Amygdala (tissue), 56 donors: Measurements from ENCODE around the gene HIC2.
"Not testable (repeated sequence)": the region's sequence is repeated elsewhere in the genome, so short reads cannot be mapped to it uniquely, and the experiment has no call there.

ENCODE experiments used
- DNase-seq, 56 donors: peaks; one replicate each; lab custom pipeline; 2025; lab: John Stamatoyannopoulos, UW

The HIC2 gene

DNA sequence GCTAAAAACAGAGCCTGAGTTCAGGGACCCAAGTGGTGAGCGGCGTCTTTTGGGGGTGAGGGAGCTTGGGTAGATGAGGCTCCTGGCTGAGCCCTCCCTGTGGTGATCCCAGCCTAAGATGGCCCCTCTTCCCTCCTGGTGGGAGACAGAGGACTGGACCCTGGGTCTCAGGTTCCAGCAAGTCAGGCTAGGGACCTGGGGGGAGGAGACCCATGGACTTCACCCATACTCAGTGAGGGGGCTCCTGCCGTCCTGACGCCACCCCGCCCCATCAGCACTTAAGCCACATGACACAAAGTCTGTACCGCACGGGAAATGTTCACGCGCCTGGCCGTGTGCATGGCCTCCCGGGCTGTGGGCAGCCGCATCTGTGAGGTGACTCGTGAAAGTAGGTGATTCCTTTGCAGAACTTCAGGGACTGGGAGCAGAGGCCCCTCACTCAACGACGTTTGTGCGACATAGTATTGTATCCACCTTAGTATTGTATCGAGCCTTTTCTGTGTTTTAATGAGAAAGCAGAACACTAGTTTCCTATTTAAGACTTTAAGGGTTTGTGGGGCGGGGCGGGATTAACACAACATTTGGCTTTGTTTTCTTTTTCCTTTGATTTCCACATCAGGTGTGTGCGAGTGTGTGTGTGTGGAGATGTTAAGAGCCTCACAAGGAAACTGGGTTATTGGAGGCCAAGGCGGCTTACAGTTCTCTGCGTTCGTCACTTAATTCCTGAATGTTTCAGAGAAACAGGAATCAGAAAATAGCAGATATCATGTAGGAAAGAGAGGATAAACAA is 31.7 kb downstream of the HIC2 start:
- no peak for DNase-seq

DNA sequence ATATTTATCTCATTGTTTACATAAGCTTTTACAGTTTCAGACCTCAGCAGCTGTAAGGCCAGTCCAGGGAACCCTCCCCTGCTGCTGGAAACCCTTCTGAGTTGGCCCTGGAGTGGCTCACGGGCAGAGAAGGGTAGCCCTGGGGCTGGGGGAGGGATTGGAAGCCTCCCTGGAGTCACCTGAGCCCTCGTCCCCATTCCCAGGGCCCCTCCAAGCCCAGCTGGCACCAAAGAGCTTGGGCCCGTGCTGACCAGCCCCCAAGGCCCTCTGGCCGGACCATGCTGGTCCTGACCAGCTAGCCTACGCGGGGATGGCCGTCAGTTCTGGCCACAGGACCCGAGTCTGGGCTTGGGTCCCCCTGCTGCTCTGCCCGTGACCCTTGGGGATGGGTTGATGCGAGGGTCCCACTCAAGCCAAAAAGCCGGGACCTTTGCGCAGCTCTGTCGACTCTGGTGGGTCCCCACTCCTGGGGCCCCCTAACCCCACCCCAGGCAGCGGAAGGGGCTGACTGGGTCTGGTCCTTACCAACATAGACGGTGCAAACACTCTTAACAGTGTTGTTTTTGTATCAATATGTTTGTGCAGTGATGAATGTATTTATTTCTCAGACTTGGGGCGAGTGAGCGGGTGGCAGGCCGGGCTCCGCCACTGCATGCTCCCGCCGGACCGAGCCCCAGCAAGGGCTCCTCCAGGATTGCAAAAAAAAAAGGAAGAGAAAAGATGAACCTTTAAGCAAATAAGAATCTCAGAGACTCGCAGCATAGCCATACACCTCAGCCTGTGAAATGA is 32.6 kb downstream of the HIC2 start:
- DNase-seq, result no peak

DNA sequence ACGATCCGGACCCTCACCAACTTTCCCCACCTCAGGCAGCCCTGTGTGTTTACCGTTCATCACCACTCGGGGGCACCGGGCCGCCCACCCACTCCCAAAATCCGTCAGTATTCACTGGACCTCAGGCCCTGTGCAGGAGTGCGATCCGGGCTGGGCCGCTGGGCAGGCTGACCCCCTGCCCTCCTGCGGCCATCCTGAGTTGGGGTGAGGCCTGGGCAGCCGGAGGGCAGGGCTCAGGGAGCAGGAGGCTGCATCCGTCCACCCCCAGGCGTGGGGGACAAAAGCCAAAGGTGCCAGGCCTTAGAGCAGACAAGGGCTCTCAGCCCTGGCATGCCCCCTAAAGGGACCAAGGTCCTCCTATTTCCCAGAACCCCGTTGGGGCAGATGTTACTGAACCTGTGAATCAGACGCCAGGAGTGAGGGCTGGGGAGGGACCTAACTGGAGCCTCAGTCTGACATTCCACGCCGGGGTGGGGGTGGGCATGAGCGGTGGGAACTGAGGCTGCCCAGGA is 33.2 kb downstream of the HIC2 start:
- DNase-seq, result no peak

DNA sequence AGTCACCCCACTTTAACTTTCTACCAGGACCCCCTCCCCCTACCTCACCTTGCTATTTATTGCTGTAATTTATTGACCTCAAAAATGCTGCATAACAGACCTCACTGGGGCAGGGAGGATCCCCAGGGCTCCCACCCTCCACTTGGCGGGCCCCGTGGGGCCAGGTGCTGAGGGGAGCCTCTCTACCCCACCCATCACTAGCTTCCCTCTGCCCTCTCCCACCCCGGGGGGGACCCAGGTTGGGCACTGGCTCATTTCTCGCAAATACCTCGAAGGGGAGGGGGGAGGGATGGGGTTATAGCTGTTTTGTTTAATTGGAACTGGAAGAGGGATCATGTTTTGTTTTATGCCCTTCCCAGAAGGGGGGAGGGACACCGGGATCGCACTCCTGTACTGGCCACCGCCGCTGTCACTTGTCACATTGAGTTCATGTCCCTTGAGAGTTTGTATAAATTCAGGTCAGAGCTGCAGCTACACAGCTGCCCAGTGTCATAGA is 33.7 kb downstream of the HIC2 start:
- no peak for DNase-seq

DNA sequence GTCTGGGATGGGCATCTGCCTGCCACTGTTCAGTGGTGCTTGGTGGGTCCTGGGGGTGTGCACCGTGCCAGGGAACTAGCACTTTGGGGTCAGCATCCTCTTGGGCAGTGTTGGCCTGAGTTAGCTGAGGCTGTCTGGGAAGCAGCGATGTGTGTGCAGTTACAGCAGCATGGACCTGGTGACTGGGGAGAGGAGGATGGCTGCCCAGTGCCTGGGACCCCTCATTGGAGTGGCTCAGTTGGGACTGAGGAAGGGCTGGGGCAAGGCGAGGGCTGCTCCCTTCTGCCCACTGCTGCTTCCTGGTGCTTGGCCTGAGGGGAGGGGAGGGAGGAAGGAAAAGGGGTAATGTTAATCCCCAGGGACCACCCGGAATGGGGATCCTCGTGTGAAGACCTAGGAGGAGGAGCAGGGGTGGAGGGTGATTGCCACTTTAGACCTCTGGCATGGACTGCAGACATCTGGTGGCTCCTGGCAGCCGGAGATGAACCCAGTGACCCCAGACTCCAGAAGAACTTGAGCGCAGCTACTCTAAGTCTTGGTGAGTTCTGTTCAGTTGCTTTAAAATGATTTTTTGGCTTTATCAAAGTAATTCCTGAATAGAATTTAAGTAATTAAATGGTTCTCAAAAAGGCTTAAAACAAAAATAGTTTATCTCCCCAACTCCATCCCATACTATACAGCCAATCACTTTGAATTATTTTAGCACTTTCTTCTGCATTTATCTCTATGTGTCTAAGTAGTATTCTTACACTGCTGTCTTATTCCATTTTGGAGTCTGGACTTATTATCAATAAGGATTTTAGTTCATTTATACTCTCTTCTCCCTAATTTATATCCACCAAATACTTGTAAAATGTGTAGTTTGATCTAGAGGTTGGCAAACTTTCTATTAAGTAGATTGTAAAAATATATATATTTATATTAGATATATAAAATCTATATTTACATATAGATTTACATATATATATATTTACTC is 34.7 kb downstream of the HIC2 start:
- no peak for DNase-seq

DNA sequence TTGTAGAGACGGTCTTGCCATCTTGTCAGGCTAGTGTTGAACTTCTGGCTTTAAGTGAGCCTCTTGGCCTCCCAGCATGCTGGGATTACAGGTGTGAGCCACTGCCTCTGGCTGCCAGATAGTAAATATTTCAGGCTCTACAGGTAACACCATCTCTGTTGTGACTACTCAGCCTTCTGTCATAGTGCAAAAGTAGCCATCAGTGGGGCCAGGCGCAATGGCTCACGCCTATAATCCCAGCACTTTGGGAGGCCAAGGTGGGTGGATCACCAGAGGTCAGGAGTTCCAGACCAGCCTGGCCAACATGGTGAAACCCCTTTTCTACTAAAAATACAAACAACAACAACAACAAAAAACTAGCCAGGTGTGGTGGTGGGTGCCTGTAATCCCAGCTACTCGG is 35.5 kb downstream of the HIC2 start:
- not testable (repeated sequence) for DNase-seq

DNA sequence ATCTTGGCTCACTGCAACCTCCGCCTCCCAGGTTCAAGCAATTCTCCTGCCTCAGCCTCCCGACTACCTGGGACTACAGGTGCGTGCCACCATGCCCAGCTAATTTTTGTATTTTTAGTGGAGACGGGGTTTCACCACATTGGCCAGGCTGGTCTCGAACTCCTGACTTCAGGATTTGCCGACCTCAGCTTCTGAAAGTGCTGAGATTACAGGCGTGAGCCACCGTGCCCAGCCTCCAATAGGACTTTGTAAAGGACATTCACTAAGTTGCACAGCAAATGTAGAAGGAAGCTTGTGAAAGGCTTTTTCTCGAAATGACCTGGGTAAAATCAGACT is 37.8 kb downstream of the HIC2 start:
- not testable (repeated sequence) for DNase-seq

DNA sequence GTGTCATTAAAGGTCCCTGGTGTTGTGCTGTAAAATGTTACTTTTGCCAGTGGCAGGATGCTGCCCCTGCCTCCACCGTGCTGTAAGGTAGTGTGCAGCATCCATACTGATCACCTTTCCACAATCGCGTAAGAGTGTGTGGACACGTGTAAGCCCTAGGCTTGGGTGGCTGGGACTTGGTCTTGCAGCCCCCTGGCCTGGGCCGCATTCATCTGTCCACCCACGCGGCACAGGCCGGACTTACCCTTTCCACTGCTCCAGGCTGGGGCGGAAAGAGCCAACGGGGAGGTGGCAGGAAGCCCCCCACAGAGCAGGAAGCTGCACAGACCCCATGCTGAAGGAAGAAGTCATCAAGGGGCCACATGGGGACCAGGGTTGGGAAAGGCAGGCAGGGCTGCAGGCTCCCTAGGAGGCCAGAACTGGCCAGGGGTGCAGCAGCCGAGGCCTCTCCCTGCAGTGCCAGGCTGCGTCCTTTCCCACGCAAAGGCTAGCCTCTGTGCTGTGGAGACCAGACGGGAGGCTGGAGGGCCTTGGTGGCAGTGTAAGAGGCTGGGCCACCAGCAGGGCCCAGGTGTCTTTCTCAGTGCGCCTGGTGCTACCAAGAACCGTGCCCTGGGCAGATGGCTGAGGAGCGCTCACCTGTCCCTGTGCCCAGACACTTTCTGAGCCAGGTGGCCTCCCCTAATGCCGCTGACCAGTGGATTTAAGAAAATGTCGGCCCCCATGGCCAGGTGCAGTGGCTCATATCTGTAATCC is 38.3 kb downstream of the HIC2 start:
- no peak for DNase-seq

DNA sequence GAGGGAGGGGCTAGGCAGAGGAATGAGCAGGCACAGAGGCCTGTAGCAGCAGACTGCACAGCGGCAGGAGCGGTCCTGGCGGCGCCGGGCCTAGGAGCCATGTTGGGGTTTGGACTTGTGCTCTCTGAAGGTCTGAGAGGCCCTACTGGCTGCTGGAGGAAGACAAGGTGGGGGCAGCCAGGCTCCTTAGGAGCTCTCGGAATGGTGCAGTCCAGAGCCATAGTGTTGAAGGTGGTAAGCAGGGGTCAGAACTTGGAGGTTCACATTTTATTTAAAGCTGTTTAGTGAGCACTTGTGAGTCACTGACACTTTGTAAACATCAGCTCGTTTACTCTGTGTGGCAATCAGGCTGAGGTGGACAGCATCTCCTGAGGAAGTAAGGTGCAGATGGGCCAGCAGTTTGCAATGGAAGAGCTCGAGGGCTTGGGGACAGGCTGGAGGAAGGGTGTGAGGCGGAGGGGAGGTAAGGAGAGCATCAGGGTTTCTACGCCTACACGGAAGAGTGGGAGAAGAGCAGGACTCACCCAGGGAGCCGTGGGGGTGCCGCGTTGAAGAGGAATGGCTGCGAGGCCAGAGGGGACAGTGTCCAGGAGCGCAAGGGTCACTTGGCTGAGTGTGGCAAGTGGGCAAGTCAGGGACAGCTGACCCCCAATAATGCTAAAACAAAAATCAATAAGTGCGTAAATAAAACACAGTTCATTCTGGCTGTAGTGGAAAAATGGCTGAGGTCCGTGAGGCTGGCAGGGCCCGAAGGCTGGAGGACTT is 40.0 kb downstream of the HIC2 start:
- no peak for DNase-seq

DNA sequence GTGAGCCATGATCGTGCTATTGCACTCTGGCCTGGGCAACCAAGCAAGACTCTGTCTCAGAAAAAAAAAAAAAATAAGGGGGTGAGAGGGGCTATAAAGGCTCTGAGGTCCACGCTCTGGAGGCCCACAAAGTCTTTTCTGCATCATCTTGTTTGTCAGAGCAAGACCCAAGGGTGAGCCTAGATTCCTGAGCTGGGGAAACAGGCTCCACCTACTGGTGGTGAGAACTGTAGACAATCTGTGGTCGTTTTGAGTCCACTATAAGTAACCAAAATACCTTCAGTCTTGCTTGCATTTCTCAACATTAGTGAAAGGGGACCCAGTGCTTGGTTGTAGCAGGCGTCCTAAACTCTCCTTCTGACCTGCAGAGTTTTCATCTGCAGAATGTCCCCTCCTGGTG is 45.5 kb downstream of the HIC2 start:
- DNase-seq, result not testable (repeated sequence)

DNA sequence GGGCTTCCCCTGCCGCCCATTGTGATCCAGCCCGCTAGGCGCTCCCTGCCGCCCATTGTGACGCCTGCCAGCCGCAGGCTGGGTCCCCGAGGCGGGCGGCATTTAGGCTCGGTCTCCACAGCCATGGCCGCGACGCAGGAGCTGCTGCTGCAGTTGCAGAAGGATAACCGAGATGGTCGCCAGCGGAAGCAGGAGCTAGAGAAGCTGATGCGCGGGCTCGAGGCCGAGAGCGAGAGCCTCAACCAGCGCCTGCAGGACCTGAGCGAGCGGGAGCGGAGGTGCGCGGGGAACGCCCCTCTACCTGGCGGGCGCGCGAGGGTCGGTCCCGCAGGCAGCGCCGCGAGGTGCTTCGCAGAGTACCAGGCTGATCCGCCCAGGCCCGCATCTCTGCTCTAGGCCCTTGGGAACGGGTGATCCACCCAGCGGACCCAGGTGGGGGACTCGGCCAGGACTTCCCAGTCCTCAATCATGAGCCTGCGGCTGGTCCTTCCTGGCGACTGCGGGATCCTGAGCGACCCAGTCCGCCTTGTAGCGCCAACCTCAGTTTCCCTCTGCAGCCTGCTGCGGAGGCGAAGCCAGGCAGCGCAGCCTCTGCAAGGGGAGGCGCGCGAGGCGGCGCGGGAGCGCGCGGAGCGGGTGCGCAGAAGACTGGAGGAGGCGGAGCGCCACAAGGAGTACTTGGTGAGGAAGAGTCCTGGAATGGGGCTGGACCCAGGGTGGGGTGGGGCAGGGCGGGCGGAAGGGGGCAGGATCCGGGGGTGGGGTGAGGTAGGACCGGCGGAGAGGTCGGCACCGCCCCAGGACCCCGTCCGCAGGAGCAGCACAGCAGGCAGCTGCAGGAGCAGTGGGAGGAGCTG is 50.4 kb downstream of the HIC2 start, which contains the start of gene TMEM191C:
Gene TMEM191C, plus strand, starts transcription at position 51 of the 857 bp plus-strand sequence. Its CDS starts 73 bp downstream, at position 124.
- not testable (repeated sequence) for DNase-seq

DNA sequence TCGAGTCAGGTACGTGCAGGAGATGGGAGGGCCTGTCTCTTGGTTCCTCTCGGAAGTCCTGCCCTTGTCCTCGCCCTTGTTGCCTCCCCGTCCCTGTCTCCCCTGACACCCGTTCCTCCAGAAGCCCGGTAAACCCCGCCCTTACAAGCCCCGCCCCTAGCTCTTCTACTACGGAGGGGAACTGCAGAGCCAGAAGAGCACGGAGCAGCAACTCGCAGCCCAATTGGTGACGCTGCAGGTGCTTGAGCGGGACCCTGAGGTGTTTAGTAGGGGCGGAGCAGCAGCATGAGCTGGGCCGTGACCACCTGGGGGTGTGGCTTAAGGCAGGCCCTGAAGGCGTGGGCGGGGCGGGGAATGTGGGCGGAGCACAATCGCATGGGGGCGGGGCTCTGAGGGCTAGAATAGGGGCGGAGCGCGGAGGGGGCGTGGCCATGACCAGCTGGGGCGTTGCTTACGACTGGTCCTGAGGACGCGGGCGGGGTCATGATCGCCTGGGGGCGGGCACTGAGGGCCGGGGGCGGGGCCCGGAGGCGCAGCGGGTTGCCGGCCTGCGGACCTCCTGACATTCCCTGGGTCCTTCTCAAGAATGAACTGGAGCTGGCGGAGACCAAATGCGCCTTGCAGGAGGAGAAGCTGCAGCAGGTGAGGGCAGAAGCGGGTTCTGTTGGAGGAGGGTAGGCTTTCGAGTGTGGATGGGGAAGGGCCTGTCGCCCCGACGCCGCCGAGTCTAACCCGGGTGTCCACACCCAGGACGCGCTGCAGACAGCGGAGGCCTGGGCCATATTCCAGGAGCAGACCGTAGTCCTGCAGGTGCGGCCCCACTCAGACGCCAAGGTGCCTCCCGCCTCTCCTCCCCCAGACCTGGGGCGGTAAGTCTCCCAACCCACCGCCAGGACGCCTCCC is 51.3 kb downstream of the HIC2 start:
- DNase-seq, result not testable (repeated sequence)

DNA sequence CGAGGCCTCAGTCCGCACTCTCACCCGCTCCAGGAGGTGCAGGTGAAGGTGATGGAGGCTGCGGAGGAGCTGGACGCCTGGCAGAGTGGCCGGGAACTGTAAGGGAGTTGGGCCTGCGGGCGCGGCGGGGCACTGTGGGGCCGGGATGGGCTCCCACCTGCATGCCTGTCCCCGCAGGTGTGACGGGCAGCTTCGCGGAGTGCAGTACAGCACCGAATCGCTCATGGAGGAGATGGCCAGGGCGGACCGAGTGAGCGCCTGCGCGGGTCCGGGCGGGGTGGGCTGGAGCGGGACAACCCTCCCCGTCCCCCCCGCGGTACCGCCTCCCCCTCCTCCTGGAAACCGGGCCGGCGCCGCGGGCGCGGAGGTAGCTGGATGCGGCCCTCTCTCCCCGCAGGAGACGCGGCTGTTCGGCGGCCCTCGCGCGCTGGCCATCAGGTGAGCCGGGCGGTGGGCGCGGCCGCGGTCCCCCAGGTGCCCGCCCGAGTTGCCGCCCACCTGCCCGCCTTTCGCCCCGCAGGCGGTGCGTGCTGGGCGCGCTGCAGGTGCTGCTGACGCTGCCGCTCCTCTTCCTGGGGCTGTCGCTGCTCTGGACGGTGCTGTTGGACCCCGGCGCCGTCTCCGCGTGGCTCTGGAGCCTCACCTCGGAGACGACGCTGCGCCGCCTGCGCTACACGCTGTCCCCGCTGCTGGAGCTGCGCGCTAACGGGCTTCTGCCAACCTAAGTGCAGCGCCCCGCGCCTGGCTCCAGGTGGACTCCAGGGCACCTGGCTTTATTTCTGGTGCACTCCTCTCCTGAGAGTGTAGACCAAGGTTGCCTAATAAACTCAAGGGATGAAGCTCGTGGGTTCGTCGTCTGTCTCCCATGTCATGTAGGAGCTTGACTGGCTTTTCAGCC is 52.2 kb downstream of the HIC2 start:
- not testable (repeated sequence) for DNase-seq

DNA sequence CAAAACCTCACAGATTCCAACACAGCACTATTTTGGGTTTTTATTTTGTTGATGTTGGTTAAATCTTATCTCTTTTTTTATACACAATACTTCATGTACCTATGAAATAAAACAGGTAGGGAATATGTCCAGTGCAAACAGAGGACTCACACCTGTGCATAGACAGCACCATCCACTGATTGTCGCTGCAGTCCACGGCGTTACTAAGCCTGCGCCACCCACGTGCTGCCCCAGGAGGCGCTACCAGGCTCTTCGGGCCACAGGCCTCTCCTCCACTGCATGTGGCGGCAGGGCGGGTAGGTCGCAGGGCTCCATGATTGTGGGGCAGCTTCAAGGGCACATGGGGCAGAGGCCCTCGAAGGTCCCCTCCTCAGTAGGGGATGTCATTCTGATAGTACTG is 55.8 kb downstream of the HIC2 start:
- DNase-seq, result not testable (repeated sequence)

DNA sequence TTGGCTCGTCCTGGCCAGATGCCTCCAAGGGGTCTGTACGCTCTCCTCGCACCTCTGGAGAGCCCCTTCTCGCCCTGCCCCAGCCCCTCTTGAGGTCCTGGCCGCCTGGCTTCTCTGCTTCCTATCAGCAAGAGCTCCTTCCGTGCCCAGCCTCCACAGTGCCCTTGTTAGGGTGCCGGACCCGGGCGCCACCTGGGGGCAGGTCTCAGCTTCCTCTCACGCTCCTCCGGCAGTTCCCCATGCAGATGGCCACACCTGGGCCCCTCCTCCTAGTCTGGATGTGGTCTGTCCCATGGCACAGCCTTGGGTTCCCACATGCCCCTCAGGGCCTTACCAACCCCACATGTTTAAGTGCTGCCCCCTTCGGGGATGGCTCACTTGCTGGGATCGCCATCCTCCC is 56.5 kb downstream of the HIC2 start:
- not testable (repeated sequence) for DNase-seq

DNA sequence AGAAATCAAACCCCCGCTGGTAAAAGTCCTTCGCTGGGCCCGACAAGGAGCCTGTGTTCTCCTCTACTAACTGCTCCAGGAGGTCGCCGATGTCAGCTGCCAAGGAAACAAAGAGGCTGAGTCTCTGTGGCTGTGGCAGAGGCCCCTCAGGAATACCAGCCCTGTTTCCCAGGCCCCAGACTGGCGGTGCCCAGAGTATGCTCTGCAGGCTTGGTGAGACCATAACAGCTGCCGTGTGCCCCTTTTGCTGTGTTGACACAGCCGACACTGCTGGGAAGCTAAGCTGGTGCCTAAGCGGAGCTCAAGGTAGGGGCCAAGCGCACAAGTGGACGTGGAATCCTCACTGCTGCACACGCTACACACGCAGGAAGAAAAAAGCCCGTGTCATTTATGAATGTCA is 66.9 kb downstream of the HIC2 start:
- not testable (repeated sequence) for DNase-seq
